IPS DF 6.9 (cell line): Measurements from ENCODE around the gene TAS2R46.
"Not testable (repeated sequence)": the region's sequence is repeated elsewhere in the genome, so short reads cannot be mapped to it uniquely, and the experiment has no call there.

Source experiments
- DNase-seq: peaks from one replicate; pipeline ENCODE4 v3.0.0-alpha.2; 2013; ENCODE audit warnings: low read depth, low spot score
- H3K27ac ChIP-seq: one replicate; pipeline ENCODE4 v1.5.1; 2013; ENCODE audit warnings: low read length, control low read depth
- H3K27me3 ChIP-seq: 2 replicates; pipeline ENCODE4 v1.6.1; 2013; ENCODE audit warnings: mild to moderate bottlenecking, low read length; ENCODE audit not compliant: control insufficient read depth, insufficient read depth
- H3K36me3 ChIP-seq: 2 replicates; pipeline ENCODE4 v1.6.1; 2013; ENCODE audit warnings: low read length; ENCODE audit not compliant: control insufficient read depth, insufficient read depth
- H3K4me1 ChIP-seq: 2 replicates; pipeline ENCODE4 v1.6.1; 2013; ENCODE audit warnings: low read length; ENCODE audit not compliant: control insufficient read depth, insufficient read depth
- H3K4me3 ChIP-seq: 2 replicates; pipeline ENCODE4 v1.5.1; 2013; ENCODE audit warnings: mild to moderate bottlenecking, low read length
- H3K9me3 ChIP-seq: 2 replicates; pipeline ENCODE4 v1.6.1; 2013; ENCODE audit warnings: low read length, inconsistent platforms; ENCODE audit not compliant: control insufficient read depth, insufficient read depth
- WGBS: extraction: QIAGEN DNeasy Blood & Tissue Kit; methylation state at CpG from one replicate; pipeline ENCODE4 v1.1.7; 2013; ENCODE audit warnings: mixed read lengths, missing lambda C conversion rate; ENCODE audit not compliant: insufficient read length, insufficient coverage; 5-methylcytosine and 5-hydroxymethylcytosine counted together

TAS2R46 gene

DNA sequence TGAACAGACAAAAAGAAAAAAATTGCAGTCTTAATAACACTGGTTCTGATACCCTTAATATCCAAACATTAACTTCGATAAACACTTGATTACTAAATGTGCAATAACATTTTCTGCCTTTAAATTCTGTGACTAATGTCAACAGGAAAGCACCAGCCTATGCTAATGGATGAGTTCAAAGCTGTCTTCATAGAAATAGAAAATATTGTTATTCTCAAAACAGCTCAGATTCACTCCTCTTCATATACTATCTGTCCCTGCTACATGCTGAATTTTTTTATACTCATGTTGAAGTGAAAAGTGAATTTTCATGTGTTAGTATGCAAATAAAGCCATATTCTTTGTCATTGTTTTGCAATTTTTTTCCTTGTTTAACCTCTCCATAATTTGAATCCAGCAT is 16.2 kb upstream of the TAS2R46 start:
- no peak for DNase-seq
- H3K36me3 ChIP-seq, result no peaks in the 10 kb centered on the region
- H3K27ac ChIP-seq, result no peak overlapping the region
- no peaks in the 10 kb centered on the region for H3K27me3 ChIP-seq
- WGBS, result no CpG with 5 or more reads among the region's 1 CpG
- no peaks in the 10 kb centered on the region for H3K9me3 ChIP-seq
- H3K4me1 ChIP-seq, result no peaks in the 10 kb centered on the region
- no peak overlapping the region for H3K4me3 ChIP-seq

DNA sequence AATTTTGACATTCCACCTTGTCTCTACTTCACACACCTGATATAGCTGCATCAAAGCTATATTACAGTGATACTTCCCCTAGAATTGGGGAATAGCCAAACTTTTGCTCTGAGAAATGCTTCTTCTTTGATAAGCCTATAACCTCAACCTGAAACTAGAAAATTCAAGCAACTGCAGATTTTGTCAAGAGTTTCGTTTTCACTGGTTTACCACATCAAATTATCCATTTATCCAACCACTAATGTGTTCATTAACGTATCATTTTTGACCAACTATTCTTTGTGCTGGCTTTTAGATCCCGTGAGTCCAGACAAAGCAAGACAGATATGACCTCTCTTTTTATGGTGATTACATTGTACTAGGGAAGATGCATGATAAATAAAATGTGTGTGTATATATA is 13.5 kb upstream of the TAS2R46 start:
- WGBS, result no CpG with 5 or more reads among the region's 3 CpGs
- H3K27ac ChIP-seq, result no peak overlapping the region
- H3K4me1 ChIP-seq, result peaks cover 3% of the 10 kb centered on the region
- no peaks in the 10 kb centered on the region for H3K27me3 ChIP-seq
- DNase-seq, result no peak
- H3K9me3 ChIP-seq, result no peaks in the 10 kb centered on the region
- H3K4me3 ChIP-seq, result no peak overlapping the region
- H3K36me3 ChIP-seq, result no peaks in the 10 kb centered on the region

DNA sequence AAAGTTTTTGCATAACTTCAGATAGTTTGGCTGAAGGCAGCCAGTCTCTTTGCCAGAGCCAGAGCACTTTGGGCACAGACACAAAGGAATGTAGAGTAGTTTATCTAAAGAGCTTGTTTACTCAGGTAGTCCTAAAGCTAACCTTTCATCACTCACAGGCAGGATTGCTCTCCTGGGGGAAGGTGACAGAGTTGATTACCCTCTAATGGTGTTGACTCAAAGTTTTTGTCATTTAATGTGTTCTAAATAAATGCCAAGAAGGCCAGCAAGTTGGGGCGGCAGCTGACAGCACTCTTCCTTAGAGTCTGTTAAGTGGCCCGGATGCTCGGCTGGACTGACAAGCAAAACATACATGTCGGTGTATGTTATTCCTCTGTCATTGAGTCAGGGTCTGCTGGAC is 9.3 kb upstream of the TAS2R46 start:
- no peaks in the 10 kb centered on the region for H3K9me3 ChIP-seq
- H3K4me3 ChIP-seq, result no peak overlapping the region
- H3K27ac ChIP-seq, result no peak overlapping the region
- no CpG with 5 or more reads among the region's 4 CpGs for WGBS
- H3K36me3 ChIP-seq, result no peaks in the 10 kb centered on the region
- peaks cover 3% of the 10 kb centered on the region for H3K4me1 ChIP-seq
- DNase-seq, result peak; percentile 25
- no peaks in the 10 kb centered on the region for H3K27me3 ChIP-seq

DNA sequence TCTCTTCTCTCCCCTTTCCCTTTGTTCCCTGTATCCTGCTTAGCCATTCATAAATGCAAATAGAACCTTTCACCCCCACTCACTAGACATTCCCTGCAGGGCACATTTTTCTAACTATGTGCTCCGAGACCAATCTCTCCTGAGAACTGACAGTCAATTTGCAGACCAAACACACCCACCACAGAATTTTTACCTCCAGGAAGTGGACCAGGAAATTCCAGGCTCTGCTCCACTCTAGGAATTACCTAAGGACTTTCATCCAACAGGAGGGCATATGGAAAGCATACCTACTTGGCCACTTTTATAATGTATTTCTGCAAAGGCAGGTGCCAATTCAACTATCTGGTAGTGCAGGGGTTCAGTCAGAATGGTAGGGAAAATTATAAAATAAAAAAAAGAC is 8.9 kb upstream of the TAS2R46 start:
- H3K27ac ChIP-seq, result no peak overlapping the region
- H3K36me3 ChIP-seq, result no peaks in the 10 kb centered on the region
- no peak overlapping the region for H3K4me3 ChIP-seq
- H3K4me1 ChIP-seq, result peaks cover 3% of the 10 kb centered on the region
- WGBS, result no CpG with 5 or more reads among the region's 1 CpG
- DNase-seq, result no peak
- no peaks in the 10 kb centered on the region for H3K9me3 ChIP-seq
- no peaks in the 10 kb centered on the region for H3K27me3 ChIP-seq

DNA sequence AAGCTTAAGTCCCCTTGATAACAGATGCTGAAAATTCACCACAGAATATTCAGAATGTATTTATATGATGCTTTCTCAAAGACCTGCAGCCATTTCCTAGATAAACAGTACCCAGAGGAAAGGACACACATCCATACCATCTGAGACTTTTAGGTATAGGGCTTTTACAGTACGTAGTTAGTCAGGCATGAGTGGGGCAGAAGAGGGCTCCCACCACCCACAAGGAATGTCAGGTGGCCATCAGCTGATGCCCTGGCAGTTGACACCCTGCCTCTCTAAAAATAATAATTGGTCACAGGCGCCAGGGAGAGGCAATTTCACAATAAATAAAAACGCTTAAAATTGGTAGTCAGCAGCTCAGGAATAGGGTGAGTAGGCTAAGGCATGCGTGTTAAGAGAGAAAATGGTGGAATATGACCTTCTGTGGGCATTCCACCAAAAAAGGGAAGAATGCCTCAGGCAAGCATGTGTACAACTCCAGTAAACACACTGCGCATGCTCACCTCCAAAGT is 7.8 kb upstream of the TAS2R46 start:
- Histone ChIP-seq H3K36me3 (no peaks in the 10 kb centered on the region), H3K9me3 (no peaks in the 10 kb centered on the region), H3K4me3 (no peak overlapping the region)

DNA sequence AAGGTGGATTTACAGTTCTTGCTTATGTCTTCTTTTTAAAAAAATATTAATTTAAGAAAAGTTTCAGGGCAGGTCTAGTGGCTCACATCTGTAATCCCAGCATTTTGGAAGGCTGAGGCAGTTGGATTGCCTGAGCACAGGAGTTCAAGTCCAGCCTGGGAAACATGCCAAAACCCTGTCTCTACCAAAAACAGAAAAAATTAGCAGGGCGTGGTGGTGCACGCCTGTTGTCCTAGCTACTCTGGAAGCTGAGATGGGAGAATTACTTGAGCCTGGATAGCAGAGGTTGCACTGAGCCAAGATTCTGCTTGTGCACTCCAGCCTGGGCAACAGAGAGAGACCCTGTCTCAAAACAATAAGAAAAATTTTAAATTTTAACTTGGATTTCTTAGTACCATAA is 5.4 kb upstream of the TAS2R46 start:
- Histone ChIP-seq H3K4me3 (no peak overlapping the region), H3K36me3 (no peaks in the 10 kb centered on the region), H3K4me1 (peaks cover 3% of the 10 kb centered on the region), H3K27me3 (no peaks in the 10 kb centered on the region), H3K27ac (no peak overlapping the region), H3K9me3 (no peaks in the 10 kb centered on the region)
- DNase-seq, result no peak
- WGBS, result no CpG with 5 or more reads among the region's 2 CpGs

More for the DNA sequence above, 7.8 kb upstream of the TAS2R46 start:
- WGBS, result no CpG with 5 or more reads among the region's 5 CpGs
- H3K4me1 ChIP-seq, result peaks cover 3% of the 10 kb centered on the region
- no peaks in the 10 kb centered on the region for H3K27me3 ChIP-seq
- no peak for DNase-seq
- H3K27ac ChIP-seq, result no peak overlapping the region

DNA sequence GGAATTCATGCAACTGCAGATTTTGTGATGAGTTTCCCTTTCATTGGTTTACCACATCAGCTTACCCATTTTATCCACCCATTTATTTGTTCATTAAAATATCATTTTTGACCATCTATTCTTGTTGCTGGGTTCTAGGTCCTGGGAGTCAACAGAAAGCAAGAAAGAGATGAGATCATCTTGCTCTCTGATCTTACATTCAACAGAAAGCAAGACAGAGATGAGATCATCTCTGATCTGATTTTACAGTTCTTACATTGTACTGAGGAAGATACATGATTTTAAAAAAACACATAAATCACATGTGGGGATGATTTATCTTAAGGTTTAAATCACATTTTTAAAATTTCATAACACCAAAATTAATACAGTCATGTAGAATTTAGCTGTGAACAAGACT is 2.3 kb downstream of the TAS2R46 start:
- no peak for DNase-seq

DNA sequence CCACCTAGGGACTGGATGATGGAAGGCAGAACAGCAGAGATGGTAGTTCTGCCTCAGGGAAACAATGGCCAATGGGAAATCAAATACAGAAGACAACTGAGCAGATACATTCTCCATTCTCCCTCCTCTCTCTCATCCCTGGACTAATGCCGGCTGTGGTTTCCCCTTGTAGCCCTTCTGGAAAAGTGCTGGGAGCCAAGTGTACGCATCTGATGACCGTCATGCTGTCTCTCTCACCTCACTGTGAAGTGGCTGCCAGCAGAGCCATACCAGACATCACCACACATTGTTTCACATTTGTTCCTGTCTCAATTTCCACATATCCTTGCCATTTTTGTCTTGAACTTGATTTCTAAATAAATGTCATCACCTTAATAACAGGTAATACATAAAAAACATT is 3.1 kb downstream of the TAS2R46 start:
- Histone ChIP-seq H3K36me3 (no peaks in the 10 kb centered on the region), H3K27ac (no peak overlapping the region), H3K9me3 (no peaks in the 10 kb centered on the region), H3K4me3 (no peak overlapping the region), H3K4me1 (no peaks in the 10 kb centered on the region), H3K27me3 (no peaks in the 10 kb centered on the region)
- no CpG with 5 or more reads among the region's 3 CpGs for WGBS
- no peak for DNase-seq

More for the DNA sequence above, 2.3 kb downstream of the TAS2R46 start:
- no peaks in the 10 kb centered on the region for H3K36me3 ChIP-seq
- no peaks in the 10 kb centered on the region for H3K27me3 ChIP-seq
- H3K4me3 ChIP-seq, result no peak overlapping the region
- no peaks in the 10 kb centered on the region for H3K9me3 ChIP-seq
- no peak overlapping the region for H3K27ac ChIP-seq
- no peaks in the 10 kb centered on the region for H3K4me1 ChIP-seq

DNA sequence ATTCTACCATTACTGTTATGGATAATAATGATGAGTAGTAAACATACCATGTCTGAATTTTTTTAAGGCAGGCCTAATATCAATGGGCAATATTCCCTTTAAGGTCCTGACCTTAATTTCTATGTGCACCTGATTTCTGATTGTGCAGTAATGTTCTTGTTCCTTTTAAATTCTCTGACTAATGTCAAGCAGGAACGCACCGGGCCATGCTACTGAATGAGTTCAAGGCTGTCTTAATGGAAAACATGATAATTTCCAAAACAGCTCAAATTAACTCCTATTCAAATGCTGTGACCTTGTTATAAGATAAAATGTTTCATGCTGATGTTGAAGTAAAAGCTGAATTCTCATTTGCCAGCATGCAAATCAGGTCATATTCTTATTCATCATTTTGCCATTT is 6.8 kb downstream of the TAS2R46 start:
- H3K4me1 ChIP-seq, result no peaks in the 10 kb centered on the region
- no peak overlapping the region for H3K27ac ChIP-seq
- H3K4me3 ChIP-seq, result no peak overlapping the region
- no peaks in the 10 kb centered on the region for H3K9me3 ChIP-seq
- DNase-seq, result no peak
- H3K27me3 ChIP-seq, result no peaks in the 10 kb centered on the region
- WGBS, result no CpG with 5 or more reads among the region's 2 CpGs
- no peaks in the 10 kb centered on the region for H3K36me3 ChIP-seq

DNA sequence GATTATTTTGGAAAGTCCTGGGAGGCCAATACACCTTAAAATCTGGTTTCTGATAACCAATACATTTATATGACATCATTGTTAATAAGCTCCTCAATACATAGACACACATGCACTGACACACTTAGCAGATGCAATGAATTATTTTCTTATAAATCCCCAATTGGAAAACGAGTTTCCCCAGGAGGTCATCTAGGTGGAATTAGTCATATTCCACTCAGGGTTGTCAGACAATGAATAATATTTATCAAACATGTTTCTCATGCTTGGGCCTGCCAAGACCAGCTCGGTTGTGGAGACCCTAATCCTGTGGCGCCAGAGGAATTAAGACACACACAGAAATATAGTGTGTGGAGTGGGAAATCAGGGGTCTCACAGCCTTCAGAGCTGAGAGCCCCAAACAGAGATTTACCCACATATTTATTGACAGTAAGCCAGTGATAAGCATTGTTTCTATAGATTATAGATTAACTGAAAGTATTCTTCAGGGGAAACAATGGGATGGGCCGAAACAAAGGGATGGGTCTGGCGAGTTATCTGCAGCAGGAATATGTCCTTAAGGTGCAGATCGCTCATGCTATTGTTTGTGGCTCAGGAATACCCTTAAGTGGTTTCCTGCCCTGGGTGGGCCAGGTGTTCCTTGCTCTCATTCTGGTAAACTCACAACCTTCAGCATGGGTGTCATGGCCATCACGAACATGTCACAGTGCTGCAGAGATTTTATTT is 12.1 kb downstream of the TAS2R46 start:
- H3K27me3 ChIP-seq, H3K4me1 ChIP-seq, H3K36me3 ChIP-seq, DNase-seq, H3K9me3 ChIP-seq, H3K27ac ChIP-seq, H3K4me3 ChIP-seq: not testable (repeated sequence)
- WGBS, result no CpG with 5 or more reads among the region's 7 CpGs

DNA sequence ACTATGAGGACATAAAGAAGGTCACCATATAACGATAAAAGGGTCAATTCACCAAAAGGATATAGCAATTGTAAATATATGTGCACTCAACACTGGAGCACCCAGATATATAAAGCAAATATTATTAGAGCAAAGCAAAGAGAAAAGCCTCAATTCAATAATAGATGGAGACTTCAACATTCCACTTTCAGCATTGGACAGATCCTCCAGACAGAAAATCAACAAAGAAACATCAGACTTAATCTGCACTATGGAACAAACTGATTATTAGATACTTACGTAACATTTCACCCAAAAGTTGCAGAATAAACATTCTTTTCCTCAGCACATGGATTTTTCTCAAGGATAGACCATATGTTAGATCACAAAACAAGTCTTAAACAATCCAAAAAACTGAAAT is 20.7 kb downstream of the TAS2R46 start:
- no CpG with 5 or more reads among the region's 2 CpGs for WGBS
- not testable (repeated sequence) for DNase-seq, H3K27me3 ChIP-seq, H3K36me3 ChIP-seq, H3K9me3 ChIP-seq, H3K27ac ChIP-seq, H3K4me3 ChIP-seq, H3K4me1 ChIP-seq
